ENCODE measurements around the gene SRGAP2C.
"Not testable (repeated sequence)": the region's sequence is repeated elsewhere in the genome, so short reads cannot be mapped to it uniquely, and the experiment has no call there.

The SRGAP2C gene

DNA sequence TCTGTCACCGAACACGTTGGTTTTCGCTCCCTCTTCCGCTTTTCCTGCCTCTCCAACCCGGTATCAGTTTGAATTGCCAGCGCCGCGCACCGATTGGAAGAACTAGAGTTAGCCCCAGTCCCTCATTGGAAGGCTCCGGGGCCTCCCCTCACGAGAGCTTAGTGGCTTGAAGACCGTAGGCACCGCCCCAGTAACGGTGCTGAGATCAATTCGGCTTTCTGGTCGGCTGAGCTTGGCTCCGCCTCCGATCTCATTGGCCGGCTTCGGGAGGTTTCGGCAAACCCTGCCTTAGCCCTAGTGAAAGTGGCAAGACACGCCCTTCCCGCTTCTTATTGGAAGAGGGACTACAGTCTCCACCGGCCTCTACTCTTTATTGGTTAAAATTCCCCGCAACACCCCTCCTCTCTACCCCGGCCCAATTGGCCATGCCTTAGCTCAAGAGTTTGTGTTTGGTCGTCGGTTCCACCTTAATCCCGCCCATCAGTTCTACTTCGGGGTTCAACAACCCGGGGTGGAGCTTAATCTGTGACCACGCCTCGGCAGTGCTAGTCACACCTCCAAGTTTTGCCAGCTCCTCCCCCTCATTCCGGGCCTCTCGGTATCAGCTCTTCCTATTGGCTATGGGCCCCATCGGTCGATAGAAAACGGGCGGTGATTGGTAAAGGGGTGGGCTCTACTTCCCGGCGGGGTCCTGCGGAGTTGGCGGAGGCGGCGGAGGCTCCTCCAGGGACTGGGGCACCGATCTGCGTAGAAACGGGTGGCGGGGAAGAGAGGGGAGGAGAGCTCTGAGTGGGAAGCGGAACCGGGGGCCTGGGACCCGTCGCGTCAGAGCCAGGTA is at the start of gene SRGAP2C, which contains the start of gene FAM72B:
Gene SRGAP2C, plus strand, starts transcription at position 686 of the 838 bp plus-strand sequence. CDS start 2,472 bp downstream, outside the sequence.
Gene FAM72B, minus strand, starts transcription at position 51 of the 838 bp plus-strand sequence. CDS start 851 bp downstream, outside the sequence.
- peak; percentile 68 to 79 for DNase-seq (ENCODE audit: low read depth in 2 of 2)

- DNase-seq (ENCODE audit: low read depth in 2 of 2): not testable (repeated sequence)
Measured at GRCh38 chr1:121140393-121140792, 44.4 kb upstream of the SRGAP2C start.

GRCh38 chr1:121148489-121149190 is 36.1 kb upstream of the SRGAP2C start:
- DNase-seq (ENCODE audit: low read depth in 2 of 2): not testable (repeated sequence)

DNA sequence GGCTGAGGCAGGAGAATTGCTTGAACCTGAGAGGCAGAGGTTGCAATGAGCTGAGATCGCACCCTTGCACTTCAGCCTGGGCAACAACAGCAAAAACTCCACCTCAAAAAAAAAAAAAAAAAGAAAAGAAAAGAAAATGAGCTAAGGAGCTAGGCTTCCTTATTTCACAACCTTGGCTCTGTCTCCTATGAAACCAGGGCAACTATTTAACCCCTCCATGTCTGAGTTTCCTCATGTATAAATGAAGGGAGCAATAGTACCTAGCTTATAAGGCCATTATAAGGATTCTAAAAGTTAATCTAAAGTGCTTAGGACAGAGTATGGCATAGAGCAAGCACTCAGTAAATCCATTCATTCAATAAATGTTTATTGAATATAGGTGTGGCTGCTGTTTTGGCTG is 33.5 kb upstream of the SRGAP2C start:
- DNase-seq (ENCODE audit: low read depth in 2 of 2): not testable (repeated sequence)

DNA sequence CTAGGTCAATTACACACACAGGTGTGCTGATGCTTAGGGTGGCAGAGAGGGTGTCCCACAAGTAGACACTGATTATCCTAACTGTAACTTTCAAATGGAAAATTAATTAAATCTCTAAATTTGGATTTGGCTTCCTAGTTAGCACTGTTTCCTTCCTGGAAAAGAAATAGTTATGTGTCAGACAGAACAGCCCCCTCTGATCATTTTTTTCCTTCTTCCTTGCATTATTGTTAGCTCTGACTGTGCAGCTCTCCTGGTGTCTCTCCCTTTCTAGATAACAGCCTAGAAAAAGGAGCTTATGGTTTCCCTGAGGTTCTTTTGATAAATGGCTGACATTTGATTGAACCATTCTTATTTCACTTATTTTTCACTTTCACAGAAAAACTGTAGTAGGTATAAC is 32.0 kb upstream of the SRGAP2C start:
- DNase-seq (ENCODE audit: low read depth in 2 of 2): not testable (repeated sequence)

- not testable (repeated sequence) for DNase-seq (ENCODE audit: low read depth in 2 of 2)
Measured at GRCh38 chr1:121154811-121155210, 30.0 kb upstream of the SRGAP2C start.

- not testable (repeated sequence) for DNase-seq (ENCODE audit: low read depth in 2 of 2)
Measured at GRCh38 chr1:121155671-121156358, 29.0 kb upstream of the SRGAP2C start.

DNA sequence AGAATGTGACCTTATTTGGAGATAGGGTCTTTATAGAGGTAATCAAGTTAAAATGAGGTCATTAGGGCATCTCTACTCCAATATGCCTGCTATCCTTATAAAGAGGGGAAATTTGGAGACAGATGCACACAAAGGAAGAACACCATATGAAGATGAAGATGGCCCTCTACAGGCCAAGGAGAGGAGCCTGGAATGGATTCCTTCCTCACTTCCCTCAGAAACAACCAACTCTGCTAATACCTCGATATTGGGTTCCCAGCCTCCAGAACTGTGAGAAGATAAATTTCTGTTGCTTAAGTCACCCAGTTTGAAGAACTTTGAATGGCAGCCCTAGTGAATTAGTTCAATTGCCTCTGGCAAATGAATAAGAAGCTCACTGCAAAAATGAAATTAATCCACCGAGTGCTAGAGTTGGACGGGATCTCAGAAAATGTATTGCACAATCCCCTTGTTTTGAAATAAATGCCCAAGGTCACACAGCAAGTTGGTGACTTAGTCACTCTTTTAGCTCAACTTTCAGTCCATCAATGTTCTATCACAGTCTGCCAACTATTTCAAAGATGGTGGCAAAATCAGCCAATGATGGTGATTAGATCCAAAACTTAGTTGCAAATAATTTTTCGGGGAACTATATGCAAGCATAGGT is 27.7 kb upstream of the SRGAP2C start:
- DNase-seq (ENCODE audit: low read depth in 2 of 2): not testable (repeated sequence)

GRCh38 chr1:121157609-121158008 is 27.2 kb upstream of the SRGAP2C start:
- DNase-seq (ENCODE audit: low read depth in 2 of 2): not testable (repeated sequence)

DNA sequence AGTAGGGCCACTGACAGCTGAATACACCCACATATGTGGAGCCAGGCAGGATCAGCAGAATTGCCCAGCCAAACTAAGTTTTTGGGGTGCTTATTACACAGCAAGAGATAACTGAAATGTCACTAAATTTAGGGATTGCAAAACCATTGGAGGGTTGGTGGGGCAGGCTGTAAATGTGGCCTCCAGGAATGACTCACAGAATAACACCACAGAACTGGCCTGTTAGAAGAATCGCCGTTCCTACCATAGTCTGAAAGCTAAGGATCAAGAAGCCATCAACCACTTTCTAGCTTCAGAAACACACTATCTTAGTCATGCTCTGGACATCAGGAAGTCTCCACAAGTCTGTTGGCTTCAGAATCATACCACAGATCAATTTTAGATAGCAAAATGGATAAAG is 24.7 kb upstream of the SRGAP2C start:
- DNase-seq (ENCODE audit: low read depth in 2 of 2): not testable (repeated sequence)

DNA sequence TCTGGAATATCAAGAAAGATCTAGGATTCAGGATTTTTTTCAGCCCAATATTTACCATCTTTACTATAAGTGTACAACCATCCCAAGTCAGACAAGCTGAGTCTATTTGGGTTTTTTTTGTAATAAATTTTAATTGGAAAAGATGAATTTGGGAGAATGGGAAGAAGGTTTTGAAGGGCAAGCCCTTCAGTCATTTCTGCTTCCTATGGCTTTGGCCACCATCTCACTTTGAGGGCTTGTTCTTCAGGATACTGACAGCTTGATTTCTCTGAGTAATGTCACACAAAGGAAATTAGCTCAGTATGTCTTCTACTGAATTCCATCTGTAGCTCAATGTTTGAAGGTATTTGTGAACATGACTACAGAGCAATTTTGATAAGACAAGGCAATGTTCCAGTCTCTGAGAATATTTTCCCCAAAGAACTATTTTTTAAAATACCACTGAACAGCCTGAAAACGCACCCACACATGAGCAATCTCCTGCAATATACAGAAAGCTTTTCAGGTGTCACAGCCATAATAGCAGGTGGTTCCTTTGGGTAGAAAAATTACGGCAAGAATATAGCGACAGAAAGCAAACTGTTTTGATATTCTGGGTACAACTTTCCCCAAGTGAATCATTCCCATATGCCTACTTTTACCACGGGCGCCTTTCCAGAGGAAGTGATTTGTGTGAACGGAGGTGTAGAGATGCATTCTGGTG is 23.4 kb upstream of the SRGAP2C start:
- not testable (repeated sequence) for DNase-seq (ENCODE audit: low read depth in 2 of 2)

DNA sequence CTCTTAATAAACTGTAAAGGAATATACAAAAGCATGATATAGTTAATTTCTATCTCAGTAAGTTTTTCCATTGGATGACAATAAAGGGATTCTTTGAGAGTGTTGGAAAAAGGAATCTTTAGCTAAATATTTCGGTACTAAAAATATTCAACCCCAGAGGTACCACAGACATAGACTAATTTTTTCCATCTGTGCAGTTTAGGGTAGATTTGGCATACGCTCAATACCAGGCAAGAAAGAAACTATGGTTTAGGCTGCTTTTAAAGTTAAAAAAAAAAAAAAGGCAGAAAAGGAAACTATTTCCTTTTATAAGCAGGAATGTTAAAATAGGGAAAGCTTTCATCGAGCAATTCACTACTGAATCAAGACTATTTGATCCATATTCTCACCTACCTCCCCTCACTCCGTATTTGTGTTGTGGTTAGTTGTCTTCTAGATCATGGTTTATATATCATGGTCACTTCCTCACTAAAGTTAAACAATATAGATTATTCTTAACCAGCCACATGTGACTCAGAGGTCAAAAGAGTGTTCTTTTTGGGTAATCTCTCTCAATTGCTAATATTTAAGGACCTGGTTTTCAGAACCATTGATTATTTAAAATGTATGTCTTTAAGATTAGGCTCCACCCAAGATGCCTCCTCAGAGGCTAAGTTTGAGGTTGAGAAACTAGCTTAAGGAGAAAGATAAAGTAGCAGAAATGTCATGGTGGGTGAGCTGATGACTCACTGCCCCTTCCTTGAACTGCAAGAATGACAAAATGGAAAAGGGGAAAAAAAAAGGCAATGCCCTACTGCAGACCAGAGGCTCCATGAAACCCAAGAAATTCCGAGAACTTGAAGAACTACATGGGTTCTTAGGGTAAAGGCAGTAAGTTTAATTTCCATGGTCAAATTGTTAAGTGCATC is 20.7 kb upstream of the SRGAP2C start:
- not testable (repeated sequence) for DNase-seq (ENCODE audit: low read depth in 2 of 2)

GRCh38 chr1:121165296-121165695 is 19.5 kb upstream of the SRGAP2C start:
- DNase-seq (ENCODE audit: low read depth in 2 of 2): not testable (repeated sequence)

- not testable (repeated sequence) for DNase-seq (ENCODE audit: low read depth in 2 of 2)
Measured at GRCh38 chr1:121167225-121167738, 17.5 kb upstream of the SRGAP2C start.

GRCh38 chr1:121168152-121168668 is 16.6 kb upstream of the SRGAP2C start:
- not testable (repeated sequence) for DNase-seq (ENCODE audit: low read depth in 2 of 2)

DNA sequence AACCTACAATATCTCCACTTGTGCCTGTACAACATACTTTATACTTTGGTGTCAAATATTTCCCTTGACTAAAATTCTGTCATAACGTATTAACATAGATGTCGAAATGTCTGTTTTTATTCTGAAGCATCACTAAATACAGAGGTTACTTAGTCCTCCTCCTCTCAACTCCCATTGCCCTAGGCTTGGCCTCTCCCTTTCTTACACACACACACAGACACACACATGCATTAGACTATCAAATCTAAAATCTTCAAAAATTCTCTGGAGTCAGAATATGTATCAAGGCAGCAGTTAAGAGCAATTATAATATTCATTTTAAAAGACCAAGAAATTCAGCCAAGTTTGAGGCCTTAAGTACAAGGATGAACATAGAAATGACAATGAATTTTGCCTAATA is 8.1 kb upstream of the SRGAP2C start:
- DNase-seq (ENCODE audit: low read depth in 2 of 2): not testable (repeated sequence)

GRCh38 chr1:121178197-121178596 is 6.6 kb upstream of the SRGAP2C start:
- not testable (repeated sequence) for DNase-seq (ENCODE audit: low read depth in 2 of 2)

- DNase-seq (ENCODE audit: low read depth in 2 of 2): not testable (repeated sequence)
Measured at GRCh38 chr1:121183867-121184266, 908 bp upstream of the SRGAP2C start.

- DNase-seq (ENCODE audit: low read depth in 2 of 2): not testable (repeated sequence)
Measured at GRCh38 chr1:121185140-121185708, 449 bp downstream of the SRGAP2C start.

All from stimulated activated CD4-positive, alpha-beta T cell treated with anti-CD3 and anti-CD28 coated beads, Interleukin-1b, Interleukin-23, amount 100 ng/mL, for 4 hours (primary cell).